Thyroid gland (tissue), 4 donors: ENCODE data around the gene FARS2.

Experiments
- CTCF ChIP-seq, 6 experiments: fragments of 200-600 bp in 3 of 6; fragments of 450-650 bp in 3 of 6; sonication (generic) in 3 of 6; IDR thresholded peaks; one replicate each; pipeline ENCODE4 v1.5.1; 2016 to 2019; ENCODE audit warnings: antibody characterized with exemption in 6 of 6, mild to moderate bottlenecking in 2 of 6, inconsistent platforms in 1 of 6, moderate library complexity in 1 of 6
- POLR2A ChIP-seq, 2 donors: fragments of 450-650 bp; IDR thresholded peaks; one replicate each; pipeline ENCODE4 v1.6.1; 2017; ENCODE audit warnings: antibody characterized with exemption in 2 of 2, mild to moderate bottlenecking in 2 of 2, moderate library complexity in 1 of 2

DNA sequence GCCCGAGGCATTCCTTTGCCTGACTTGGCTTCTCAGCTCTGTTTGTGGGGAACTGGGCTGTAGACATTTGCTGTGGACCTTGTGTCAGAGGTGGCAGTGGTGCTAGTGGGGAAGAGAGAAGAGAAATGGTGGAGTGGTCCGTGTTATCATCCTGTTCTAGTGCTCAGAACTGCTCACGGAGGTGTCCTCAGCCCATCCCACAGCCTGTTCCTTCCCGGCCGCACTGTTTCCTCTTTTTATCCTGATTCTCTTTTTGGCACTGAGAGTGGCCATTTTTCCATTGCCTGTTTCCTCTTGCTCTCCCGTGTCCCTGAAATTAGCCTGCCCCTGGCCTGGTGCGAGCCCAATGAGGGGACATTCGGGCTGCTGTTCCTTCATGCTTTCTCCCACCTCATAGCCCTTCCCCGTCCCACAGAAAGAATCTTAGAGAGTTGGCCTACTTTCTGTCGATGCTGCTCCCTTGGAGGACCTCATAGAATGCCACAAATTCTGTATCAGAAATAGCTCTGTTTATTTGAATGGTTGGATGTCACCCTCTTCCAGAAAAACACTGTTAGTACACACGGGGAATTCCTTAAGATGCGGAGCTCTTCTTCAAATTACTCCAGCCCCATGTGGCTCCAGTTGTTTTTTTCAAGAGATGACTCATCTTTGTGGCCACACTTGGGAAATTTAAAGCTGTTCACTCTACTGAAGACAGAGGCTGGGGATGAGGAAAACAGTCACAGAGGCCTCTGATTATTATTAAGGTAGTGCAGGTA, 26.1 kb downstream of the FARS2 start:
- no peak for TF ChIP-seq CTCF (IDR thresholded peaks at IDR 0.05)
- TF ChIP-seq POLR2A (IDR thresholded peaks at IDR 0.05) = no peak
